H1 (cell line): ENCODE measurements around the gene OSM. TPM values are rescaled to one million over a fixed set of nuclear protein-coding genes. Genes with fewer than 3 reads are reported as not detected.
A peak's percentile ranks its signal among the peaks of the same experiment; 100 is the strongest.

Experiments
- CTCF ChIA-PET: fragments of 300-600 bp; sonication (Branson Sonifier 250); formaldehyde crosslinking; loops from one replicate; lab custom pipeline; 2021; ENCODE audit not compliant: partially characterized antibody; lab: Charles Lee
- POLR2A ChIA-PET: fragments of 300-600 bp; sonication (Branson Sonifier 250); formaldehyde crosslinking; loops from one replicate; lab custom pipeline; 2021; ENCODE audit warnings: inconsistent platforms; ENCODE audit not compliant: partially characterized antibody; lab: Charles Lee
- DNase-seq, 2 experiments: peaks; one replicate each; pipeline versions ENCODE4 v3.0.0 to v3.0.0-alpha.2; 2010 to 2022; ENCODE audit warnings: low spot score in 2 of 2, low read depth in 1 of 2, mixed read lengths in 1 of 2
- FAIRE-seq: peaks from 2 replicates; lab custom pipeline; 2011; peaks lifted over from hg19 to GRCh38; lab: Jason Lieb, UNC
- H2AFZ ChIP-seq: 2 replicates; pipeline ENCODE4 v1.8.1; 2012; ENCODE audit warnings: low read length, inconsistent platforms
- H2AK5ac ChIP-seq: 2 replicates; pipeline ENCODE4 v1.6.1; 2013; ENCODE audit warnings: low read depth, low read length
- H2BK120ac ChIP-seq: replicated peaks from 2 replicates; pipeline ENCODE3; 2013; ENCODE audit warnings: low read depth, low read length, inconsistent platforms
- H2BK12ac ChIP-seq: 2 replicates; pipeline ENCODE4 v1.6.1; 2013; ENCODE audit warnings: low read depth, low read length
- H2BK15ac ChIP-seq: 2 replicates; pipeline ENCODE4 v1.6.1; 2013; ENCODE audit warnings: low read length
- H2BK20ac ChIP-seq: 2 replicates; pipeline ENCODE4 v1.6.1; 2013; ENCODE audit warnings: low read length
- H2BK5ac ChIP-seq: 2 replicates; pipeline ENCODE4 v1.6.1; 2013; ENCODE audit warnings: low read depth, low read length
- H3K14ac ChIP-seq: 2 replicates; pipeline ENCODE4 v1.6.1; 2013; ENCODE audit warnings: inconsistent platforms; ENCODE audit not compliant: insufficient read length
- H3K18ac ChIP-seq: 2 replicates; pipeline ENCODE4 v1.6.1; 2013; ENCODE audit warnings: low read length; ENCODE audit errors: extremely low read depth
- H3K23ac ChIP-seq: 2 replicates; pipeline ENCODE4 v1.6.1; 2013; ENCODE audit warnings: inconsistent platforms; ENCODE audit not compliant: insufficient read length
- H3K23me2 ChIP-seq: 2 replicates; pipeline ENCODE4 v1.6.1; 2013; ENCODE audit warnings: low read depth, low read length
- H3K27ac ChIP-seq: 2 replicates; pipeline ENCODE4 v1.6.1; 2011; ENCODE audit warnings: low read depth, low read length, inconsistent platforms
- H3K27me3 ChIP-seq, 4 experiments: replicated peaks in 1 of 4; 1 replicate in 1 of 4; 2 replicates in 3 of 4; pipeline versions ENCODE4 v1.6.1 to v1.8.1; 2011 to 2013; ENCODE audit warnings: low read length in 3 of 4, mild to moderate bottlenecking in 3 of 4, inconsistent platforms in 2 of 4, mixed read lengths in 2 of 4, moderate library complexity in 1 of 4; ENCODE audit not compliant: control insufficient read depth in 3 of 4, insufficient read depth in 3 of 4; ENCODE audit errors: extremely low read depth in 1 of 4
- H3K36me3 ChIP-seq, 4 experiments: 2 replicates each; pipeline versions ENCODE4 v1.6.1 to v1.8.1; 2011 to 2013; ENCODE audit warnings: mild to moderate bottlenecking in 4 of 4, low read length in 3 of 4, moderate library complexity in 2 of 4, control low read depth in 1 of 4, inconsistent platforms in 1 of 4; ENCODE audit not compliant: insufficient read depth in 4 of 4, control insufficient read depth in 2 of 4
- H3K4ac ChIP-seq: replicated peaks from 2 replicates; pipeline ENCODE3; 2013; ENCODE audit warnings: low read length, low read depth, mixed read lengths, inconsistent platforms; ENCODE audit not compliant: insufficient read length
- H3K4me1 ChIP-seq, 4 experiments: replicated peaks in 1 of 4; 1 replicate in 1 of 4; 2 replicates in 3 of 4; pipeline versions ENCODE4 v1.6.1 to v1.8.1; 2011 to 2013; ENCODE audit warnings: low read length in 3 of 4, inconsistent platforms in 2 of 4, mixed read lengths in 1 of 4; ENCODE audit not compliant: insufficient read depth in 4 of 4, control insufficient read depth in 3 of 4
- H3K4me2 ChIP-seq, 2 experiments: 2 replicates each; pipeline versions ENCODE4 v1.6.1 to v1.8.1; 2011 to 2013; ENCODE audit warnings: low read depth in 2 of 2, low read length in 2 of 2, control low read depth in 1 of 2, inconsistent platforms in 1 of 2, mild to moderate bottlenecking in 1 of 2; ENCODE audit not compliant: insufficient read depth in 1 of 2
- H3K4me3 ChIP-seq, 4 experiments: fragments of 200-600, 300-600 bp in 1 of 4; sonication (generic), shearing (Covaris generic), sonication (Bioruptor Twin) in 1 of 4; 2 replicates each; pipeline versions ENCODE4 v1.5.1 to v1.8.1; 2011 to 2016; ENCODE audit warnings: low read length in 4 of 4, low read depth in 3 of 4, control low read depth in 2 of 4, inconsistent platforms in 2 of 4, mild to moderate bottlenecking in 2 of 4, mixed read lengths in 1 of 4, moderate library complexity in 1 of 4; ENCODE audit not compliant: insufficient read depth in 2 of 4; ENCODE audit errors: extremely low read depth in 1 of 4
- H3K56ac ChIP-seq: replicated peaks from 2 replicates; pipeline ENCODE3; 2013; ENCODE audit warnings: low read depth, mild to moderate bottlenecking, mixed read lengths, low read length, inconsistent platforms; ENCODE audit not compliant: insufficient read length
- H3K79me1 ChIP-seq: 2 replicates; pipeline ENCODE4 v1.6.1; 2013; ENCODE audit warnings: low read depth, low read length, control low read depth
- H3K79me2 ChIP-seq, 2 experiments: 2 replicates each; pipeline versions ENCODE4 v1.6.1 to v1.8.1; 2012 to 2013; ENCODE audit warnings: low read length in 2 of 2, mild to moderate bottlenecking in 2 of 2, inconsistent platforms in 1 of 2; ENCODE audit not compliant: insufficient read depth in 2 of 2, control insufficient read depth in 1 of 2
- H3K9ac ChIP-seq, 4 experiments: replicated peaks in 1 of 4; 1 replicate in 1 of 4; 2 replicates in 3 of 4; pipeline versions ENCODE4 v1.6.1 to v1.8.1; 2011 to 2013; ENCODE audit warnings: low read depth in 3 of 4, low read length in 3 of 4, control low read depth in 2 of 4, mild to moderate bottlenecking in 2 of 4, moderate library complexity in 2 of 4, inconsistent platforms in 1 of 4; ENCODE audit errors: extremely low read depth in 1 of 4
- H3K9me3 ChIP-seq, 2 experiments: 2 replicates each; pipeline versions ENCODE4 v1.6.1 to v1.8.1; 2012 to 2013; ENCODE audit warnings: mild to moderate bottlenecking in 2 of 2, moderate library complexity in 2 of 2, control low read depth in 1 of 2, inconsistent platforms in 1 of 2, low read depth in 1 of 2, low read length in 1 of 2, mixed read lengths in 1 of 2; ENCODE audit not compliant: insufficient read depth in 2 of 2
- H4K20me1 ChIP-seq, 2 experiments: replicated peaks in 1 of 2; 2 replicates each; pipeline versions ENCODE3 to v1.8.1; 2011 to 2013; ENCODE audit warnings: inconsistent platforms in 2 of 2, low read length in 2 of 2, mild to moderate bottlenecking in 1 of 2; ENCODE audit not compliant: insufficient read depth in 2 of 2, control insufficient read depth in 1 of 2
- H4K5ac ChIP-seq: 2 replicates; pipeline ENCODE4 v1.6.1; 2013; ENCODE audit warnings: low read length, low read depth, mixed read lengths, inconsistent platforms; ENCODE audit not compliant: insufficient read length
- H4K8ac ChIP-seq: 2 replicates; pipeline ENCODE4 v1.8.0; 2013; ENCODE audit warnings: mild to moderate bottlenecking, moderate library complexity, low read length, inconsistent platforms; ENCODE audit not compliant: insufficient read depth; ENCODE audit errors: extremely low read depth
- H4K91ac ChIP-seq: replicated peaks from 2 replicates; pipeline ENCODE3; 2013; ENCODE audit warnings: low read length, mixed read lengths, inconsistent platforms; ENCODE audit not compliant: insufficient read length
- BACH1 ChIP-seq: IDR thresholded peaks from 2 replicates; pipeline ENCODE4 v1.6.1; 2012; ENCODE audit warnings: low read length, improper control_type of control experiment
- PHF8 ChIP-seq: fragments of 200-600 bp; sonication (generic); conservative IDR thresholded peaks from 2 replicates; pipeline ENCODE4 v1.7.1; 2012; ENCODE audit warnings: low read depth, mild to moderate bottlenecking, inconsistent platforms, low read length, moderate library complexity
- RAD21 ChIP-seq, 2 experiments: IDR thresholded peaks in 1 of 2; conservative IDR thresholded peaks in 1 of 2; 2 replicates each; pipeline ENCODE4 v1.6.1; 2011; ENCODE audit warnings: low read depth in 2 of 2, low read length in 2 of 2, improper control_type of control experiment in 1 of 2, inconsistent platforms in 1 of 2, mild to moderate bottlenecking in 1 of 2, moderate library complexity in 1 of 2
- RNF2 ChIP-seq: fragments of 200-900, 300-1000 bp; sonication (generic); IDR thresholded peaks from 2 replicates; pipeline ENCODE4 v1.7.1; 2016; ENCODE audit warnings: borderline replicate concordance, low read depth, mild to moderate bottlenecking, antibody characterized with exemption, low read length; ENCODE audit not compliant: poor library complexity, severe bottlenecking; ENCODE audit errors: missing control alignments
- TAF7 ChIP-seq: optimal IDR thresholded peaks from 2 replicates; pipeline ENCODE3; 2011; ENCODE audit warnings: low read depth, mild to moderate bottlenecking, inconsistent platforms, low read length, moderate library complexity, borderline replicate concordance
- WGBS, 2 experiments: shearing (Covaris generic) in 1 of 2; methylation state at CpG; one replicate each; pipeline versions ENCODE4 v1.1.6 to v1.1.7; 2013 to 2015; ENCODE audit warnings: low lambda C conversion rate in 2 of 2, mixed read lengths in 2 of 2, inconsistent platforms in 1 of 2, low coverage in 1 of 2, missing lambda C conversion rate in 1 of 2; ENCODE audit not compliant: insufficient replicate concordance in 2 of 2, insufficient coverage in 1 of 2, insufficient read length in 1 of 2; ENCODE audit errors: extremely low coverage in 1 of 2, missing lambda C conversion rate in 1 of 2; 5-methylcytosine and 5-hydroxymethylcytosine counted together
- polyA plus RNA-seq, 7 experiments: library from polyadenylated mRNA; depleted of rRNA in 3 of 7; stranded (reverse) in 5 of 7; unstranded in 2 of 7; fragments of >200 nt in 5 of 7; fragments of 200-250 nt in 2 of 7; gene quantifications; 1 replicate in 5 of 7; 2 replicates in 1 of 7; 4 replicates in 1 of 7; pipeline versions ENCODE4 v1.2.1 to v1.2.3, GENCODE V29; 2011 to 2013; ENCODE audit warnings: missing spikeins in 2 of 7, mixed read lengths in 2 of 7
- total RNA-seq: library from RNA; stranded (reverse); fragmentation: NEBNext Ultra II Directional; extraction: Animal tissue kit (Norgen Biotek cat#: 25700); gene quantifications from 2 replicates; pipeline ENCODE4 v1.2.1, GENCODE V29; 2021

OSM gene
- total and polyA plus RNA-seq, 2 of the 8 experiments (the other 6 are each of a cell fraction or from before 2014, with no cell fraction given): not detected

DNA sequence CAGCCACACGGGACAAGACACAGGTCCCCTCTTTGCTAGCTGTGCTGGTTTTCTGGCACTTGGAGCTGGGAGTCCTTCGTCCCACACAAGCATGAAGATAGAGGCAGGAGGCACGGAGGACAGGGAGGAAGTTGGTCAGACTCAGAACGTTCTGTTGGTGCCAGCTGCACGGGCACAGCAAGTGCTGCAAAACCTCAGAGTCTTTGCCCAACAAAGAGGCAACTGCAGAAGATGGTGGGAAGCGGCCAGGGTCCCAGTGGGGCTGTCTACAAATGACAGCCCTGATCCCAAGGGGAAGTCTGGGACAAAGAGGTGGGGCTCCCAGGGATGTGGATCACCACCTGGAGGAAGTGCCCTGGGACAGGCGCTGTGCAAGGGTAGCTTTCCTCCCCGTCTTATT lies 9.4 kb upstream of the OSM start:
- Histone ChIP-seq H2BK12ac (peak overlapping the region; percentile 94; the same call in 1 of the 2 replicates), H2BK5ac (no peak overlapping the region; the same call in 1 of the 2 replicates), H3K79me1 (no peaks in the 10 kb centered on the region), H2BK120ac (no peak overlapping the region), H2AFZ (peak overlapping the region; percentile 86), H3K4me3 (no peak overlapping the region), H3K14ac (no peak overlapping the region), H3K4ac (no peak overlapping the region), H3K36me3 (no peaks in the 10 kb centered on the region), H3K23me2 (no peaks in the 10 kb centered on the region; the same call in 1 of the 2 replicates), H4K91ac (no peak overlapping the region), H3K56ac (no peak overlapping the region), H3K27ac (no peak overlapping the region), H4K8ac (peak overlapping the region; percentile 54; the same call in 1 of the 2 replicates), H3K79me2 (no peaks in the 10 kb centered on the region), H3K27me3 (no peaks in the 10 kb centered on the region; a peak in 1 of 7 replicates), H3K9ac (no peak overlapping the region), H3K4me1 (peaks cover 0 to 10% (median 3%) of the 10 kb centered on the region in 4 experiments; a peak in 3 of 7 replicates), H3K18ac (no peak overlapping the region), H4K5ac (no peak overlapping the region), H4K20me1 (no peaks in the 10 kb centered on the region), H2BK15ac (0 out of 2 replicates have a peak overlapping the region, but pooled peaks have one; percentile 72), H2BK20ac (no peak overlapping the region), H3K4me2 (no peak overlapping the region), H2AK5ac (no peak overlapping the region; the same call in 1 of the 2 replicates), H3K23ac (no peak overlapping the region), H3K9me3 (no peaks in the 10 kb centered on the region)
- DNase-seq (no peak), FAIRE-seq (no peak)
- POLR2A ChIA-PET: interaction anchor here (1.0 to 1.4 kb wide), 2 partner anchors 15 to 160 kb away, joined by 3 to 4 read pairs; no protein-coding TSS in a partner anchor
- WGBS, 2 experiments: 95% methylated on average over 8 of the region's 8 CpGs; no CpG with 5 or more reads in 1 of the 2 experiments
- TF ChIP-seq PHF8 (no peak), BACH1 (no peak), RAD21 (IDR thresholded peaks at IDR 0.05 in 1 of 2, conservative IDR thresholded peaks at IDR 0.05 in 1 of 2; ENCODE audit: low read depth in 2 of 2, low read length in 2 of 2) (no peak), TAF7 (no peak), RNF2 (no peak)
- CTCF ChIA-PET: interaction anchor here (0.8 to 5.3 kb wide), 3 partner anchors 11 to 15 kb away, joined by 3 to 35 read pairs (median 6); partner anchors contain the start of gene CASTOR1
